GM19239 (cell line): Measurements from ENCODE around the gene SACS.
A peak's percentile ranks its signal among the peaks of the same experiment; 100 is the strongest.

Source experiments
- DNase-seq: peaks from one replicate; pipeline ENCODE4 v3.0.0; 2011; ENCODE audit warnings: low spot score; ENCODE audit not compliant: insufficient read length
- FAIRE-seq: peaks from 2 replicates; lab custom pipeline; 2011; peaks lifted over from hg19 to GRCh38; lab: Jason Lieb, UNC

Gene SACS

DNA sequence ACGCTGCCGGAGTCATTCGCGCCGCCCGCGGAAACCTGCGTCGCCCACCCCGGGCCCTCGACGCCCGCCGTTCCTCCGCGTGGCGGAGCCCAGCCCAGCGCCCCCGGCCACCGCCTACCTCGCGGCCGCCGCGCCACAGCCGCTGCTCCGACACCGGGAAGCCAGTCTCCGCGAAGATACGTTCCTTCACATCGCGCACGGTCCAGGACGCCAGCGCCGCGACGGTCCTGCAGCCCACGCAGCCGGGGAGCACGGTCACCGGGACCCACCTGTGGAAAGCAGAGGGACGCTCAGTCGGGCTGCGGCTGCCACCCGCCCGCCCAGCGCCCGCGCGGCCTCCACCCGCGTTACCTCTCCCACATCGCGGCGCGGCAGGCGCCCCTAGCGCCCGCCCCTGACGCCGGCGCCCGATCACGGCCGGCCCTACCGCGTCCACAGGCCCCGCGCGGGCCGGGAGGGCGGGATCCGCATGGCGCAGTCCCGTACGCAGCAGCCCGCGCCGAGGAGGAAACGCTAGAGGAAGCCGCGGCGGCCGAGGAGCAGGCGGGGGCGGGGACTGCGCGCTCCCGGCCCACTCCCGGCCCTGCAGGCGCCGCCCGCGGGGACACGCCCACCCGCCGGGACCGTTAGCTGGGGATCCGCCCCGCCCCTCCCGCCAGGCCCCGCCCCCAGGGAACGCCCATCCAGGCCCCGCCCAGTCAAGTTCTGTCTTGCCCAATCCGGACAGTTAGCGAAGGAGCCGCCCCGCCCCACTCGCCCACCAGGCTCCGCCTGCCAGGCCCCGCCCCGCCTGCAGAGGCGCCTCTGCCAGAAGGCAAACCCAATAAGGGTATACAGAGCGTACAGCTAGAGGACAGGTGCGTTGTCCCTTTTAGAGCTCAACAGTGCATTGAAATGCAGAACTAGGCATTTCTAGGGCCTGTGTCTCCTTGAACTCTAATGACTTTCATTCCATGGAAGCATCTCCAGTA, 58.2 kb downstream of the SACS start:
- peak; percentile 79 for FAIRE-seq
- DNase-seq = peak; percentile 84

- FAIRE-seq (peak; percentile 55), DNase-seq (no peak)
These were observed 61.1 kb downstream of the SACS start for GRCh38 chr13:23372264-23372906.

DNA sequence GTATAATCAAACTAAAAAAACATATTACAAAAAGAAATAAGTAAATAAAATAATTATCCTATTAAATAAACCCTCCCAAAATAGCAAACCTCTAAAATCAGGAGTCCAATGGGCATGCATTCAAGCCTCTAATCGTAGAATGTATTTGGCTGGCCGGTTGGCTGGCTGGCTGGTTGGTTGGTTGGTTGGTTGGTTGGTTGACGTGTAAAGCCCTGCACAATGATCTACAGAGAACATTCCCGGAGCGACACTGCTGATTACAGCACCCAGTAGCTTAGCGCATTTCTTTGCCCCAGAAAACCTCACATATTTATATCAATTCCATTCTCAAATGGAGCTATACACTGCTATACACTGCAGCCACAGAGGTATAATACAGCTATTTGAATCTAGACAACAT, 65.6 kb downstream of the SACS start:
- DNase-seq = no peak
- no peak for FAIRE-seq

DNA sequence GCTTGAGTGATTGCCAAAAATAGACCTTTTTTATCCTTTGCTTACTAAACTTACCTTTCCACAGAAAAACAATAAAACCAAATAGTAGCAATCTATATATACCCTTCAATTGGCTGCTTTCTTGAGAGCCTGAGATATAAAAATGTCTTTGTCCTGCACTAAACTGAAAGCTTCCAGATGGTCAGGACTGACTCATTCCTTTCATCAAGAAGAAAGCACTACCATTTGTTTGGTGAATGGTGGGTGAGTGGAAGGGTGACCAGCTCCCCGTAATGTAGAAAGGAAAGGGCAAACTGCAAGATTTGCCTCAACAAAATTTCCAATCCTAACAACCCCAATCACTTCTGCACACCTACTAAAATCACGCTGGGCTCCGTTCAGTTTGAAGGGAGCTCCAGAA, 67.8 kb downstream of the SACS start:
- DNase-seq = no peak
- no peak for FAIRE-seq

GRCh38 chr13:23359882-23360281, 73.6 kb downstream of the SACS start:
- FAIRE-seq = no peak
- no peak for DNase-seq

- no peak for DNase-seq
- no peak for FAIRE-seq
These were observed 76.2 kb downstream of the SACS start for GRCh38 chr13:23357349-23357748.

DNA sequence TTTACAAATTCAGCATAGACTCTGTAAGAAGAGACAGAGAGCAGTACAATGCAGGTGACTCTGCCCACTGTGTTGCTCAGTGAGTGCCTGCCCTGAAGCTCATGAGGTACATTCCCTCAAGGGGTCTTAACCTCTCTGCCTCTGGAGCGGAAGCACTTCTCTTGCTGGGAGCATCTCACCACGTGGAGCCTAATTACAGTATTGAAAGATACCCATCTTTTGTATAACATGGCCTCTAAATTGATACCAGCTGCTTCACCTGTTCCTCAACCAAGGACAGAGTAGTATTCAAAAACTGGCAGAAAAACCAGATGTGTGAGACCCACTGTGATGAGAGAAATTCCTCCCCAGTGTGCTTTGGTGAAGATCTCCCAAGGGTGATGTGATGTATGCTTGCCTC, 77.1 kb downstream of the SACS start:
- DNase-seq = no peak

DNA sequence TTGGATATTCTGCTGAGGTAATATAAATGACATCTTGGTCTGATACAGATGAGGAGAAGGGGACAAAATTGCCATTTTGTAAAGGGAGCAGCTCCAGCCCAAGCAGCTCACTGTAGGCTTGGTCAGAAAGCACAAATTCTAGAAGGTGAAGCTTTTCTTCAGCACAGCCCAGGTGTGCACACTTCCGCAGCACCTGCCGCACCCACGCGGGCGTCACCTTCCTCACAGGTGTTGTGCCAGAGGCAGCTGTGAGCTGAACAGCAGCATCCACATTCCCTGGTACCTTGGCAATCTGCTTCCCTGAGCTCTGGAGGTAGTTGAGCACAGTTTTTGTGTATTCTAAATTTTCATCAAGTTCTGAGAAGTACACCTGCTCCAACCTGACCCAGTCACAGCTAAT, 79.0 kb downstream of the SACS start:
- no peak for DNase-seq
- no peak for FAIRE-seq

More for the DNA sequence above, 77.1 kb downstream of the SACS start:
- no peak for FAIRE-seq

GRCh38 chr13:23352161-23352560, 81.3 kb downstream of the SACS start:
- FAIRE-seq (no peak), DNase-seq (no peak)

GRCh38 chr13:23350009-23350408, 83.5 kb downstream of the SACS start:
- DNase-seq = no peak
- no peak for FAIRE-seq

DNA sequence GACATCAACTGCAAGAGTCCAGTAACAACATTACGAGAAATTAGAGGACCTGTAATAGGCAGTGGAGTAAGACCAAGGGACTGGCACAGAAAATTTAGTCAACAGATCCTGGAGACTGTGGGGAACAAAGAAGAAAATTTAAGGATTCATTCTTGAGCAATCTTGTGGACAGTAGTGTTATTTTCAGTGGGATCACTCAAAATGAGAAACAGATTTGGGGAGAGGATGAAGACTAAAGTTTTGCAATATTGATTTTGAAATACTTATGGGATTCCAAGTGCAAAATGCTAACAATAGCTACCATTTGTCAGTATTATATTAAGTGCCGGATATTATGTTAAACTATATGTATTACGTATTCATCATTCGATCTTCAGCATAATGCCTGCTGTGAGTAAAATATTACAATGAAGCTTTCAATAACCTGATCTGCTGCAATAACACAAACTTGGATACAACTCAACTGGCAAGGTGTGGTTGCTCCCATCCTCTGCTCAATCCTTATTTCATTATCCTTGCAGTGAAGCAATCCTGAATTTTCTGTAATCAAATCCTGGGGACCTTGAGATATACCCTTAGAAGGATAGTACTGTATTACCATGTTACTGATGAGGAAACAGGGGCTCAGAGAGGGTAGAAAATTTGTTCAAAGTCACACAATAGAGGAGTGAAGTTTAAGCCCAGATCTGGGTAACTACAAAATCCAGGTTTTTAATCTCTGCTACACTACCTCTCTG, 84.2 kb downstream of the SACS start:
- FAIRE-seq = no peak
- DNase-seq = no peak

DNA sequence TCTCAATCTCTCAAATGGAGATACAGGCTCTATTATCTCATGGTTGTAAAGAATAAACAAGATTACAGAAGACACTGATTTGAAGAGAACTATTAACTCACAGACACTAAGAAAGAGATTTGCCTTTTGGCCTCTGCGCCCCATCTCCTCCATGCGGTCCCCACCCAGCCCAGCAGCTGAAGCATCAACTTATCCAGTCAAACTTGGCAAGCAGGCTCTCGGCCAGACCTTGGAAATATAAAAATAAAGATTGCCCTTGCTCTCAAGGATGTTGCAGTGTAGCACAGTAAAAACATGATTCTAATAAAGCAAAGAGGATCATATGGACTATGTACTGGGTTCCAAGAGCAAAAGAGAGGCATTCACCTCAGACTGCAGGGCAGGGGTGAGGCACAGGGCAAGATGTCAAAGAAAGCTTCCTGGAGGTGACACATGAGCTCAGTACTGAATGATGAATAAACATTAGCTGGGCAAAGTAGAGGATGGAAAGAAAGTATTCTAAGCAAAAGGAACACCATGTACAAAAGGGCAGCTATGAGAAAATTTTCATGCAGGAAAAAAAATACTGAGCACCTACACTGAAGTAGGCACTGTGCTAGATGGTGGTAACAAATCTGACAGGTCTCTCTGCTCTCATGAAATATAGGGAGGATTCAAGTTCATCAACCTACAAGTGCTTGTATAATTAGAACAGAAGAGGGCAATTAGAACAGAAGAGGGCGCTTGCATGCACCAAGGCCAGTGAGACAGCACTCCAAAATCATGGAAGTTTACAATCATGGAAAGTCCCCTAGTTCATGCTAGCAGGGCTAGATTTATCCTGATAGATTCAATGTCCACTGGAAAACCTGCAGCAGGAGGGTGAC, 85.0 kb downstream of the SACS start:
- FAIRE-seq (no peak), DNase-seq (no peak)

DNA sequence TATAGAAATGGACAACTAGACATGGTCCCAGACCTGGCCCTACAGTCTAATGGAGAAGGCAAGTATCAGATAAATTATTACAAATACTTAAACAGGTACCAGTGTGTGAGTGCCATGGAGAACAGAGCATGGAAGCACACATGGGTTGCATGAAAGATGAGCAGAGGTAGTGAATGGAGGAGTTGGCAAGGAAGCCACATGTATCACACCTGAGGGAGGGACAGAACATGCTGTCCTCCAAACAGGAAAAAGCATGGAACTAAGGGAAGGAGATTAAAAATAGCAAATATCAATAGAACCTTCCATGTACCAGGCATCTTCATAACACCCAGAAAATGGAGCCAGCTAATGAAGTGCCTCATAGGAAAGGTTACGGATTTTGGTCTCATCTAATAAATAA, 85.9 kb downstream of the SACS start:
- no peak for FAIRE-seq
- no peak for DNase-seq

DNA sequence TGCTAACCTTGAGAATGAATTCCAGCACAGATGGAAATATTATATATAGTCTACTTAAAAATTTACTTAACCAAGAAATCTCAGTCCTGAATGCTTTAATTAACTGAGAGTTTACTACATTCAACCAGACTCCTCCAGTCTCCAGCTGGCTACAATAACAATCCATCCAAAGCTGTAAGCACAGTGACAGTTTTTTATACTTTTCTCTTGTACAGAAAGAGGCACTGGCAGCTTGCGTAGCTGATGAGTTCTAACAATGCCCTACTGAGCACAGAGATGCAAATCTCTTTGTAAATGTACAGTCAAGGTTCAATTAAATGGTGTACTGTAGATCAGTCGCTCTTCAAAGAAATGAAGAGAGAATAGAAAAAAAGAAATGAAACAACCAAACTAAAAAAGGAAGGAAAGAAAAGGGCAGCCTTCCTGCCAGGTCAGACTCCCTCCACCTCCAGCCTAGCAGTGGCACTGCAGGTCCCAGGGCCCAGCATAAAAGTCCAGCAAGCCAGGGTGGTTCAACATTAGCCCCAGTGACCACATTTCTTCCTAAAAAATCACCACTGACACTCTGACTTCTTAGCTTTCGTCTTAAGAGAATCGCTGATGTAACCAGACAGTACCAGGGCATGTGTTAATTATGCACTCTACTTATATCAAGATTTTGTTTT, 88.4 kb downstream of the SACS start:
- FAIRE-seq (peak; percentile 57), DNase-seq (no peak)

DNA sequence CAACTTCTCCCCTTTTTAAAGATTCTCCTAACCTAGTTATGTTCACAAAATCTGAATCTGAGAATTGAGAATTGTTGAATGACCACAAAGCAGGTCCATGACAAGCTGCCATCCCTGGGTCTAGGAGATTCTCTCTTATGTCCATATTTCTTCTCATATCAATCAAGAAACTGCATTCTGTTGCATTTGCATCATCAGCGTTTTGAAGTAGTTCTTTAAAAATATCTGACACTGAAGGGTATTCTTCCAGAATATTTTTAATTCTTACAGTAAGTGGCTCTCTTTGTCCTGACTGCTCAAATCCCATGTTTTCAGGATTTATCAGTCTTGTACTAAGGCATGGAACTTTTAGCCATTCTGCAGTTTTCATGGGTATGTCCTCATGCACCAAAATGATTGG, 94.3 kb downstream of the SACS start:
- DNase-seq = no peak

GRCh38 chr13:23330356-23330755, 103.1 kb downstream of the SACS start:
- DNase-seq (no peak), FAIRE-seq (no peak)

More for the DNA sequence above, 94.3 kb downstream of the SACS start:
- FAIRE-seq = no peak

- no peak for DNase-seq
- peak; percentile 66 for FAIRE-seq
These were observed 108.3 kb downstream of the SACS start for GRCh38 chr13:23325191-23325590.

GRCh38 chr13:23323946-23324709, 109.4 kb downstream of the SACS start:
- FAIRE-seq = no peak

More at GRCh38 chr13:23323946-23324709, 109.4 kb downstream of the SACS start:
- no peak for DNase-seq
